Endodermal cell (in vitro differentiated cells): ENCODE results near the gene KASH5. TPM values are rescaled to one million over a fixed set of nuclear protein-coding genes. Genes with fewer than 3 reads are reported as not detected.

Experiments used
- DNase-seq: peaks from one replicate; pipeline ENCODE4 v3.0.0-alpha.2; 2017
- H3K27ac ChIP-seq: 2 replicates; pipeline ENCODE4 v1.5.1; 2013; ENCODE audit warnings: mild to moderate bottlenecking, low read depth, low read length, moderate library complexity
- H3K27me3 ChIP-seq: 2 replicates; pipeline ENCODE4 v1.6.1; 2013; ENCODE audit warnings: mild to moderate bottlenecking, low read length, moderate library complexity; ENCODE audit not compliant: insufficient read depth, control insufficient read depth, poor library complexity, severe bottlenecking
- H3K36me3 ChIP-seq: 2 replicates; pipeline ENCODE4 v1.7.0; 2013; ENCODE audit warnings: mild to moderate bottlenecking, low read length, moderate library complexity; ENCODE audit not compliant: control insufficient read depth, insufficient read depth
- H3K4me1 ChIP-seq: one replicate; pipeline ENCODE4 v1.7.0; 2013; ENCODE audit warnings: low read length; ENCODE audit not compliant: control insufficient read depth, insufficient read depth
- H3K4me3 ChIP-seq: 2 replicates; pipeline ENCODE4 v1.5.1; 2013; ENCODE audit warnings: mild to moderate bottlenecking, low read length, moderate library complexity
- H3K9ac ChIP-seq: 2 replicates; pipeline ENCODE4 v1.6.1; 2013; ENCODE audit warnings: mild to moderate bottlenecking, low read length, moderate library complexity; ENCODE audit not compliant: poor library complexity, severe bottlenecking; ENCODE audit errors: extremely low read depth
- H3K9me3 ChIP-seq: 2 replicates; pipeline ENCODE4 v1.6.1; 2013; ENCODE audit warnings: mild to moderate bottlenecking, low read length, moderate library complexity; ENCODE audit not compliant: control insufficient read depth
- H3K27ac Mint-ChIP-seq: 2 replicates; pipeline ENCODE4 v1.8.0; 2020; ENCODE audit warnings: mixed read lengths
- H3K27me3 Mint-ChIP-seq: 2 replicates; pipeline ENCODE4 v1.8.0; 2021; ENCODE audit warnings: mild to moderate bottlenecking, mixed read lengths; ENCODE audit not compliant: insufficient read depth
- H3K36me3 Mint-ChIP-seq: 2 replicates; pipeline ENCODE4 v1.8.0; 2020; ENCODE audit warnings: low read depth, mixed read lengths
- H3K4me1 Mint-ChIP-seq: 2 replicates; pipeline ENCODE4 v1.8.0; 2020; ENCODE audit warnings: mixed read lengths
- H3K4me3 Mint-ChIP-seq: 2 replicates; pipeline ENCODE4 v1.8.0; 2020; ENCODE audit warnings: mild to moderate bottlenecking, moderate library complexity, mixed read lengths
- H3K9me3 Mint-ChIP-seq: 2 replicates; pipeline ENCODE4 v1.8.0; 2020; ENCODE audit warnings: mild to moderate bottlenecking, mixed read lengths
- WGBS, 2 experiments: methylation state at CpG; one replicate each; pipeline versions ENCODE4 v1.1.5 to v1.1.7; 2013; ENCODE audit warnings: missing lambda C conversion rate in 2 of 2, mixed read lengths in 1 of 2; ENCODE audit not compliant: insufficient coverage in 1 of 2, insufficient read length in 1 of 2; 5-methylcytosine and 5-hydroxymethylcytosine counted together
- total RNA-seq, 2 donors: library from RNA; stranded (reverse); fragmentation: NEBNext Ultra II Directional in 1 of 2; extraction: Animal tissue kit (Norgen Biotek cat#: 25700) in 1 of 2; gene quantifications; 2 replicates in 1 of 2; 3 replicates in 1 of 2; pipeline ENCODE4 v1.2.1, GENCODE V29; 2021
- TF ChIP-seq, protein P1 (sequence below): fragments of 200-600 bp; sonication (generic); conservative IDR thresholded peaks from 2 replicates; pipeline ENCODE4 v1.5.0; 2021; ENCODE audit warnings: antibody characterized with exemption, mild to moderate bottlenecking

Gene KASH5
- total RNA-seq, 2 donors from 2014 or later: 0.13 TPM; not detected in 1

DNA sequence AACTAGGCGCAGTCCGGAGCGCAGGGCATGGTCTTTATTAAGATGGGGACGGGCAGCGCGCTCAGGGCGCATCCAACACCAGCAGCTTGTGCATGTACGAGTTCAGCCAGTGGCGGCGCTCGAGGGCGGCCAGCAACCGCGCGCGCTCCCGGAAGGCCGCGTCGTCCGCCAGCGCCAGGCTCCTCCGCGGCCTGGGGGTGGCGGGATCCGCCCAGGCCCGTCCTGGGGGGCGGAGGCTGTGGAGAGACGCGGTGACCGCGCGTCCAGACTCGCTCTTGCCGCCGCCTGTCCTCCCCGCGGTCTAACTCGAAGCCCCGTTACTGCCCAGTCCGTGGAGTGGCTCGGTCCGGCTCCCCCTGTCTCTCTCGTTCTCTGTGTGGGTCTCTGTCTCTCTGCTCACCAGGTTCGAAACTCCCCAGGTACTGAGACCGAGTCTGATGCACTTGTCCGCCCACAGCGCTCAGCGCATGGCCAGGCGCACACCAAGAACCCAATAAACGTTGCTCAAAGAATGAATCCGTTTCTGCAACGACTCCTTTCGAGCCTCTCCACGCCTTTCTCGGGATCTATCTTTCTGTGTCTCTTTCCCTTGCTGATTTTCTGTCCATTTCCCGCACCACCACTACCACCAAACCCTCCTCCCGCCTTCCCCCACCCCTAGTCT is 34.5 kb downstream of the KASH5 start:
- H3K27ac ChIP-seq: no peak overlapping the region
- H3K36me3 Mint-ChIP-seq: no peaks in the 10 kb centered on the region
- no peaks in the 10 kb centered on the region for H3K9me3 ChIP-seq
- H3K4me1 ChIP-seq: no peaks in the 10 kb centered on the region
- H3K27me3 Mint-ChIP-seq: peaks cover 97% of the 10 kb centered on the region
- H3K36me3 ChIP-seq: no peaks in the 10 kb centered on the region
- no peak overlapping the region for H3K27ac Mint-ChIP-seq
- TF ChIP-seq, protein P1, sequence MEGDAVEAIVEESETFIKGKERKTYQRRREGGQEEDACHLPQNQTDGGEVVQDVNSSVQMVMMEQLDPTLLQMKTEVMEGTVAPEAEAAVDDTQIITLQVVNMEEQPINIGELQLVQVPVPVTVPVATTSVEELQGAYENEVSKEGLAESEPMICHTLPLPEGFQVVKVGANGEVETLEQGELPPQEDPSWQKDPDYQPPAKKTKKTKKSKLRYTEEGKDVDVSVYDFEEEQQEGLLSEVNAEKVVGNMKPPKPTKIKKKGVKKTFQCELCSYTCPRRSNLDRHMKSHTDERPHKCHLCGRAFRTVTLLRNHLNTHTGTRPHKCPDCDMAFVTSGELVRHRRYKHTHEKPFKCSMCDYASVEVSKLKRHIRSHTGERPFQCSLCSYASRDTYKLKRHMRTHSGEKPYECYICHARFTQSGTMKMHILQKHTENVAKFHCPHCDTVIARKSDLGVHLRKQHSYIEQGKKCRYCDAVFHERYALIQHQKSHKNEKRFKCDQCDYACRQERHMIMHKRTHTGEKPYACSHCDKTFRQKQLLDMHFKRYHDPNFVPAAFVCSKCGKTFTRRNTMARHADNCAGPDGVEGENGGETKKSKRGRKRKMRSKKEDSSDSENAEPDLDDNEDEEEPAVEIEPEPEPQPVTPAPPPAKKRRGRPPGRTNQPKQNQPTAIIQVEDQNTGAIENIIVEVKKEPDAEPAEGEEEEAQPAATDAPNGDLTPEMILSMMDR: peak; percentile 79
- no peaks in the 10 kb centered on the region for H3K9me3 Mint-ChIP-seq
- DNase-seq: peak; percentile 93
- peak overlapping the region; percentile 69 for H3K4me3 ChIP-seq
- H3K27me3 ChIP-seq: peaks cover 96% of the 10 kb centered on the region
- 4 to 9% methylated on average over 40 to 58 of the region's 58 CpGs for WGBS, 2 experiments
- H3K4me1 Mint-ChIP-seq: peaks cover 16% of the 10 kb centered on the region
- H3K9ac ChIP-seq: no peak overlapping the region
- H3K4me3 Mint-ChIP-seq: peak overlapping the region; percentile 41

DNA sequence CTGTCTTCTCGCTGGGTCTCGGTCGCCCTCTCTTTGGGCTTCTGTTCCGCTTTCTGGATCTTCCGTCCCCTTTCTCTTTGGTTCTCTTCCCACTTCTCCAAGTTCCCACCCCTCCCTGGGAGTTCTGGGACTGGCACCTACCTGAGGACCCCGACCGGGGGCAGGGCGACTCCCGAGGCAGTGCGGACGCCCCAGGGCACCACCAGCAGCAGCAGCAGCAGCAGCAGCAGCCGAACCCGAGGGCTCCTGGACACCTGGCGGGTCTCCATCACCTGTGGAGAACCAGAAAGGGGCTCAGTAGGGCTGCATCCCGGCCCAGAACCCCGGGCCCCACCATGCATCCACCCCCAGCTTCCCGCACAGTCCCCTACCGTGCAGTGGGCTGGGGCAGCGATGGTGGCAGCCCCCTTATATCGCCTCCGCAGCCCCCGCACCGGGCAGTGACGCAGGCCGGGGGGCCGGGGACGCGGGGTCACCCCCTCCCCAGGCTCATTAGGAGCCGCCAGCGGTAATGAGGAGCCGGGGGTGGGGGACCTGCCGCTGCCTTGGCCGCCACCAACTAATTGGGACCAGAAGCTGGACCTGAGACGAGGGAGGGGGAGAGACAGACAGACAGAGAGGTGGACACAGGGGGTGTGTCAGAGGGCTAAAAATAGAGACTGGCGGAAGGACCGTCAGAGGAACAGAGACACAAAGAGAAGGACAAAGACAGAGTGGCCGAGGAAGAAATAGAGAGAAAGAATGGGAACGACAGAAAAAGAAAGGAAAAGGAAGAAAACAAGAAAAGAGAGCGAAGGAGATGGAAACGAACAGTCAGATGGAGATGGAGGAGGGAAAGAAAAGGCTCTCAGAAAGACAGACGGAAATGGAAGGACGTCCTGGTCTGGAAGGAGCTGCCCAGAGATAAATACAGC is 35.3 kb downstream of the KASH5 start, which contains the start of gene PTH2:
PTH2 (minus strand) TSS at position 371 of the 914 bp plus-strand sequence; CDS start at position 269, 102 bp downstream.
- peaks cover 98% of the 10 kb centered on the region for H3K27me3 Mint-ChIP-seq
- WGBS, 2 experiments: 17 to 19% methylated on average over 14 to 42 of the region's 42 CpGs
- Histone ChIP-seq H3K9me3 (no peaks in the 10 kb centered on the region), H3K27me3 (peaks cover 100% of the 10 kb centered on the region), H3K4me1 (no peaks in the 10 kb centered on the region), H3K27ac (no peak within 1 kb of the TSS), H3K9ac (no peak within 1 kb of the TSS), H3K4me3 (peak within 1 kb of the TSS; percentile 69), H3K36me3 (no peaks in the 10 kb centered on the region)
- H3K4me3 Mint-ChIP-seq: peak within 1 kb of the TSS; percentile 41
- no peaks in the 10 kb centered on the region for H3K9me3 Mint-ChIP-seq
- H3K27ac Mint-ChIP-seq: no peak within 1 kb of the TSS
- H3K4me1 Mint-ChIP-seq: peaks cover 21% of the 10 kb centered on the region
- no peak for DNase-seq
- no peaks in the 10 kb centered on the region for H3K36me3 Mint-ChIP-seq
- TF ChIP-seq, protein P1: no peak

DNA sequence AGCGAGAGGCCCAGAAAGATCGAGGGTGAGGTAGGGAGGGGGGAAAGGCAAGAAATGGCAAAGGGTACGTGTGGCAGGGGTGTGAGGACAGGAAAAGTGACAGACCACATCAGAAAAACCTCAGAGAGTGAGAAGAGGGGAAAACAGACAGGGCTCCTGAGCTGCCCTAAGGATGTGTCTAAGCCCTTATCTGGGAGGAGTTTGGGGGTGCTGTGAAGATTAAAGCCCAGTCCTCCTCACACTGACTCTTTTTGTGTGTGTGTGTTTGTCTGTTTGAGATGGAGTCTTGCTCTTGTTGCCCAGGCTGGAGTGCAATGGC is 35.9 kb downstream of the KASH5 start:
- Mint-ChIP-seq H3K9me3 (no peaks in the 10 kb centered on the region), H3K4me3 (no peak overlapping the region)
- 15 to 17% methylated on average over 3 of the region's 3 CpGs for WGBS, 2 experiments

More for the DNA sequence above, 35.9 kb downstream of the KASH5 start:
- no peaks in the 10 kb centered on the region for H3K4me1 ChIP-seq
- no peak for DNase-seq
- H3K4me1 Mint-ChIP-seq: peaks cover 23% of the 10 kb centered on the region
- H3K36me3 Mint-ChIP-seq: no peaks in the 10 kb centered on the region
- no peak overlapping the region for H3K27ac ChIP-seq
- peaks cover 100% of the 10 kb centered on the region for H3K27me3 ChIP-seq
- TF ChIP-seq, protein P1: no peak
- H3K9ac ChIP-seq: no peak overlapping the region
- no peaks in the 10 kb centered on the region for H3K9me3 ChIP-seq
- H3K27me3 Mint-ChIP-seq: peaks cover 99% of the 10 kb centered on the region
- H3K4me3 ChIP-seq: no peak overlapping the region
- no peak overlapping the region for H3K27ac Mint-ChIP-seq
- H3K36me3 ChIP-seq: no peaks in the 10 kb centered on the region
